Osteocyte (in vitro differentiated cells): Measurements from ENCODE around the gene CTAGE4. TPM values are rescaled to one million over a fixed set of nuclear protein-coding genes. Genes with fewer than 3 reads are reported as not detected.
"Not testable (repeated sequence)": the region's sequence is repeated elsewhere in the genome, so short reads cannot be mapped to it uniquely, and the experiment has no call there.

Experiments
- DNase-seq: peaks from one replicate; pipeline ENCODE4 v3.0.0; 2021; ENCODE audit warnings: mixed read lengths; ENCODE audit not compliant: unreplicated experiment; ENCODE audit errors: extremely low spot score
- H3K27ac Mint-ChIP-seq: one replicate; pipeline ENCODE4 v1.8.0; 2021; ENCODE audit warnings: mild to moderate bottlenecking, mixed read lengths; ENCODE audit not compliant: unreplicated experiment
- H3K27me3 Mint-ChIP-seq: one replicate; pipeline ENCODE4 v1.8.0; 2021; ENCODE audit warnings: mixed read lengths; ENCODE audit not compliant: unreplicated experiment
- H3K36me3 Mint-ChIP-seq: one replicate; pipeline ENCODE4 v1.8.0; 2021; ENCODE audit warnings: mixed read lengths; ENCODE audit not compliant: unreplicated experiment
- H3K4me1 Mint-ChIP-seq: one replicate; pipeline ENCODE4 v1.8.0; 2021; ENCODE audit warnings: mixed read lengths; ENCODE audit not compliant: unreplicated experiment
- H3K4me3 Mint-ChIP-seq: one replicate; pipeline ENCODE4 v1.8.0; 2021; ENCODE audit warnings: mild to moderate bottlenecking, moderate library complexity, mixed read lengths; ENCODE audit not compliant: unreplicated experiment
- H3K9me3 Mint-ChIP-seq: one replicate; pipeline ENCODE4 v1.8.0; 2021; ENCODE audit warnings: mixed read lengths; ENCODE audit not compliant: unreplicated experiment
- total RNA-seq: library from RNA; stranded (reverse); gene quantifications from 2 replicates; pipeline ENCODE4 v1.2.1, GENCODE V29; 2021

Gene CTAGE4
- total RNA-seq, 1 donor from 2014 or later, result 1.3 TPM

GRCh38 chr7:144193782-144194181 lies 10.5 kb downstream of the CTAGE4 start:
- H3K27me3 Mint-ChIP-seq, H3K9me3 Mint-ChIP-seq, H3K27ac Mint-ChIP-seq, H3K4me3 Mint-ChIP-seq, DNase-seq, H3K36me3 Mint-ChIP-seq, H3K4me1 Mint-ChIP-seq: not testable (repeated sequence)

- H3K27ac Mint-ChIP-seq, H3K4me1 Mint-ChIP-seq, DNase-seq, H3K4me3 Mint-ChIP-seq, H3K36me3 Mint-ChIP-seq, H3K9me3 Mint-ChIP-seq, H3K27me3 Mint-ChIP-seq: not testable (repeated sequence)
These were observed 11.2 kb downstream of the CTAGE4 start for GRCh38 chr7:144194453-144194852.

- not testable (repeated sequence) for H3K4me1 Mint-ChIP-seq, H3K27ac Mint-ChIP-seq, H3K36me3 Mint-ChIP-seq, H3K9me3 Mint-ChIP-seq, H3K27me3 Mint-ChIP-seq, DNase-seq, H3K4me3 Mint-ChIP-seq
These were observed 12.1 kb downstream of the CTAGE4 start, which contains the start of gene ARHGEF35 for GRCh38 chr7:144195212-144195872. Gene ARHGEF35 (minus strand): TSS chr7:144195833. CDS start chr7:144188383, 7,450 bp downstream.

- not testable (repeated sequence) for H3K9me3 Mint-ChIP-seq, DNase-seq, H3K4me1 Mint-ChIP-seq, H3K27me3 Mint-ChIP-seq, H3K27ac Mint-ChIP-seq, H3K4me3 Mint-ChIP-seq, H3K36me3 Mint-ChIP-seq
These were observed 15.7 kb downstream of the CTAGE4 start for GRCh38 chr7:144198934-144199333.

- H3K9me3 Mint-ChIP-seq, H3K36me3 Mint-ChIP-seq, H3K27ac Mint-ChIP-seq, H3K27me3 Mint-ChIP-seq, H3K4me3 Mint-ChIP-seq, DNase-seq, H3K4me1 Mint-ChIP-seq: not testable (repeated sequence)
These were observed 18.7 kb downstream of the CTAGE4 start for GRCh38 chr7:144201978-144202377.

- DNase-seq, H3K4me1 Mint-ChIP-seq, H3K4me3 Mint-ChIP-seq, H3K9me3 Mint-ChIP-seq, H3K36me3 Mint-ChIP-seq, H3K27ac Mint-ChIP-seq, H3K27me3 Mint-ChIP-seq: not testable (repeated sequence)
These were observed 19.8 kb downstream of the CTAGE4 start for GRCh38 chr7:144203086-144203485.

GRCh38 chr7:144205306-144205705 lies 22.0 kb downstream of the CTAGE4 start:
- not testable (repeated sequence) for H3K9me3 Mint-ChIP-seq, H3K27ac Mint-ChIP-seq, DNase-seq, H3K36me3 Mint-ChIP-seq, H3K27me3 Mint-ChIP-seq, H3K4me3 Mint-ChIP-seq, H3K4me1 Mint-ChIP-seq

GRCh38 chr7:144217200-144217599 lies 33.9 kb downstream of the CTAGE4 start:
- not testable (repeated sequence) for H3K9me3 Mint-ChIP-seq, H3K27ac Mint-ChIP-seq, H3K4me3 Mint-ChIP-seq, DNase-seq, H3K36me3 Mint-ChIP-seq, H3K27me3 Mint-ChIP-seq, H3K4me1 Mint-ChIP-seq

GRCh38 chr7:144218581-144218980 lies 35.3 kb downstream of the CTAGE4 start:
- H3K27me3 Mint-ChIP-seq, DNase-seq, H3K27ac Mint-ChIP-seq, H3K36me3 Mint-ChIP-seq, H3K4me3 Mint-ChIP-seq, H3K9me3 Mint-ChIP-seq, H3K4me1 Mint-ChIP-seq: not testable (repeated sequence)

GRCh38 chr7:144219149-144219548 lies 35.9 kb downstream of the CTAGE4 start:
- not testable (repeated sequence) for H3K27ac Mint-ChIP-seq, H3K4me3 Mint-ChIP-seq, H3K36me3 Mint-ChIP-seq, H3K9me3 Mint-ChIP-seq, H3K27me3 Mint-ChIP-seq, DNase-seq, H3K4me1 Mint-ChIP-seq

- not testable (repeated sequence) for H3K27me3 Mint-ChIP-seq, H3K4me1 Mint-ChIP-seq, H3K4me3 Mint-ChIP-seq, H3K27ac Mint-ChIP-seq, H3K9me3 Mint-ChIP-seq, DNase-seq, H3K36me3 Mint-ChIP-seq
These were observed 37.3 kb downstream of the CTAGE4 start for GRCh38 chr7:144220531-144220930.

GRCh38 chr7:144223675-144224074 lies 40.4 kb downstream of the CTAGE4 start:
- H3K4me1 Mint-ChIP-seq, H3K27me3 Mint-ChIP-seq, DNase-seq, H3K4me3 Mint-ChIP-seq, H3K9me3 Mint-ChIP-seq, H3K36me3 Mint-ChIP-seq, H3K27ac Mint-ChIP-seq: not testable (repeated sequence)

GRCh38 chr7:144226866-144227265 lies 43.6 kb downstream of the CTAGE4 start:
- not testable (repeated sequence) for H3K27ac Mint-ChIP-seq

More at GRCh38 chr7:144226866-144227265, 43.6 kb downstream of the CTAGE4 start:
- H3K9me3 Mint-ChIP-seq, H3K36me3 Mint-ChIP-seq, H3K4me3 Mint-ChIP-seq, DNase-seq, H3K4me1 Mint-ChIP-seq, H3K27me3 Mint-ChIP-seq: not testable (repeated sequence)
